BJ (cell line): Measurements from ENCODE around the gene TRAF1. TPM values are rescaled to one million over a fixed set of nuclear protein-coding genes. Genes with fewer than 3 reads are reported as not detected.

Experiments
- CTCF ChIA-PET: fragments of 350-600 bp; formaldehyde crosslinking; extraction: SDS; loops from one replicate; lab custom pipeline; 2021; ENCODE audit warnings: antibody characterized with exemption, inconsistent platforms; lab: Yijun Ruan, JAX
- POLR2A ChIA-PET: fragments of 300-600 bp; sonication (Branson Sonifier 250); formaldehyde crosslinking; extraction: SDS; loops from one replicate; lab custom pipeline; 2021; ENCODE audit warnings: antibody characterized with exemption; lab: Charles Lee
- DNase-seq: peaks from one replicate; pipeline ENCODE4 v3.0.0-alpha.2; 2011; ENCODE audit warnings: low read depth
- H3K27me3 ChIP-seq: 2 replicates; pipeline ENCODE4 v1.6.0; 2011; ENCODE audit warnings: low read length; ENCODE audit not compliant: control insufficient read depth, insufficient read depth
- H3K36me3 ChIP-seq: 2 replicates; pipeline ENCODE4 v1.5.1; 2011; ENCODE audit warnings: low read length; ENCODE audit not compliant: control insufficient read depth, insufficient read depth
- H3K4me3 ChIP-seq: 2 replicates; pipeline ENCODE4 v1.5.1; 2011; ENCODE audit warnings: low read depth, mild to moderate bottlenecking, control low read depth, low read length
- CTCF ChIP-seq: IDR thresholded peaks from 2 replicates; pipeline ENCODE4 v1.5.1; 2011; ENCODE audit warnings: low read depth, mild to moderate bottlenecking, control low read depth, inconsistent platforms, low read length, moderate library complexity; ENCODE audit not compliant: insufficient read depth
- polyA plus RNA-seq: library from polyadenylated mRNA; depleted of rRNA; stranded (reverse); fragments of >200 nt; gene quantifications from 2 replicates; pipeline ENCODE4 v1.2.3, GENCODE V29; 2011

The TRAF1 gene
- polyA plus RNA-seq, 1 experiment: 3.3 TPM

DNA sequence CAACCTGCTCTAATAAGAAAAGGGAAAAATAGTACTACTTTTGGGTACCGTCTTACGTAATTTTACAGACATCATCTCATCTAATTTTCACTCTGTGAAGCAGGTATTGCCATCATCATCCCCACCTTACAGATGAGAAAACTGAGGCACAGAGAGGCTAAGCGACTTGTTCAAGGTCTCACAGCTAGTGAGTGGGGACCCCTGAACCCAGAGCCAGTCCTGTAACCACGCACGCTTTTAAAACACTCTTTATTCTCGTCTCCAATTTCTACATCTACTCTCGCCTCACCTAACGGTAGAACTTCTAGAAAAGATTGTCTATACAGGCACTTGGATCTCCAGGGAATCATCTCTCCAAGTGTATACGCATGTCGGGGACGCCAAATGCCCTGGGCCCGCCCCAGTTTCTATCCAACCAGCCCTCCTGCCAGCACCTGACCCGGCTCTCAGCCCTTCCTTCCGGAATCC, 1.5 kb upstream of the TRAF1 start:
- H3K36me3 ChIP-seq: no peaks in the 10 kb centered on the region
- ChIA-PET CTCF (interaction anchor here (1.2 kb wide), 1 partner anchor 10 kb away, joined by 3 read pairs; no protein-coding TSS in a partner anchor), POLR2A (no interaction called here)
- DNase-seq: no peak
- H3K27me3 ChIP-seq: no peaks in the 10 kb centered on the region
- TF ChIP-seq CTCF: no peak
- peak overlapping the region; percentile 48 for H3K4me3 ChIP-seq

GRCh38 chr9:120927269-120928014, 846 bp upstream of the TRAF1 start:
- H3K36me3 ChIP-seq: no peaks in the 10 kb centered on the region
- CTCF ChIA-PET: interaction anchor here (1.2 kb wide), 1 partner anchor 9 kb away, joined by 3 read pairs; no protein-coding TSS in a partner anchor
- POLR2A ChIA-PET: no interaction called here
- no peak for TF ChIP-seq CTCF
- H3K27me3 ChIP-seq: no peaks in the 10 kb centered on the region
- no peak for DNase-seq
- no peak overlapping the region for H3K4me3 ChIP-seq

DNA sequence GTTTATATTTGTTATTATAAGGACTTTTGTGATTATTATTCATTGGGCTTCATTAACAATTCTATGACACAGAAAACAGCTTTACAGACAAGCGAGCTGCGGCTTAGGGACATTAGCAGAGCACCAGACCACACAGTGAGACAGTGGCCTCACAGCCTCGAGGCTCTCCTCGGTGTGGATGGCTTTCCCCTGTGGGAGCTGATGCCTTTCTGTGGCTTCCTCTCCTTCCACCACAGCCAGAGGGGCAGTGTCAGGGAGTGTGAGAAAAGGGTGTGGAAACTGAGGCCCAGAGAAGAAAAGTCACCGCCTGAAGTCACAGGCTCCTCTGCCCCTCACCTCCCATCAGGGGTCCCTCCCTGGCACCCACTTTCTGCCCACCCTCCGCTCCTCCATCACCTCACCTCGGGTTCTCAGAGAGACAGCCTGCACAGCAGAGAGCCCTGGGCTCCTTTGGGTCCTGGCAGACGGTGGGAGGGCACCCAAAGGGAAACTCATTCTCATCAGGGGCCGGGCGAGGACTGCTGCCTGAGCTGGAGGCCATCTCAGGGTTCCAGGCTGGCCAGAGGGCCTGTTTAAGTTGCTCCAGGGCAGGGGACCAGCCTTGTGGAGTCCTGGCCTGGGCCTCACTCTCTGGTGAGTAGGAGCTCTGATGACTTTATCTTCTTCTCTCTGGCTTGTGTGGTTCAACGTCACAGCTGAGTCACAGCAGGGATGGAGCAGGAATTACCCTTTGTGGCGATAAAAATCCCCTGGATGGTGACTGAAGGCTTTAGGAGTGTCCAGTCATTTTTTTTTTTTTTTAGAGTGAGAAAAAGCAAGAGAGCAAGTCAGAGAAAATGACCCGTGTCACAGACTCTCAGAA, 830 bp downstream of the TRAF1 start:
- no peaks in the 10 kb centered on the region for H3K36me3 ChIP-seq
- H3K4me3 ChIP-seq: no peak overlapping the region
- ChIA-PET CTCF (interaction anchor here (0.6 to 1.1 kb wide), 3 partner anchors 10 to 30 kb away, joined by 3 read pairs; no protein-coding TSS in a partner anchor), POLR2A (no interaction called here)
- DNase-seq: peak; percentile 55
- no peaks in the 10 kb centered on the region for H3K27me3 ChIP-seq
- TF ChIP-seq CTCF: no peak

- POLR2A ChIA-PET: no interaction called here
- no peaks in the 10 kb centered on the region for H3K36me3 ChIP-seq
- H3K4me3 ChIP-seq: no peak overlapping the region
- CTCF ChIA-PET: no interaction called here
- no peaks in the 10 kb centered on the region for H3K27me3 ChIP-seq
- TF ChIP-seq CTCF: no peak
- DNase-seq: no peak
These were observed 1.7 kb downstream of the TRAF1 start for GRCh38 chr9:120924698-120925534.
